ENCODE measurements around the gene CHST7.
A peak's percentile ranks its signal among the peaks of the same experiment; 100 is the strongest.

CHST7 gene

GRCh38 chrX:46607916-46608315 is 34.4 kb downstream of the CHST7 start:
- no peak for DNase-seq (ENCODE audit: low spot score)

DNA sequence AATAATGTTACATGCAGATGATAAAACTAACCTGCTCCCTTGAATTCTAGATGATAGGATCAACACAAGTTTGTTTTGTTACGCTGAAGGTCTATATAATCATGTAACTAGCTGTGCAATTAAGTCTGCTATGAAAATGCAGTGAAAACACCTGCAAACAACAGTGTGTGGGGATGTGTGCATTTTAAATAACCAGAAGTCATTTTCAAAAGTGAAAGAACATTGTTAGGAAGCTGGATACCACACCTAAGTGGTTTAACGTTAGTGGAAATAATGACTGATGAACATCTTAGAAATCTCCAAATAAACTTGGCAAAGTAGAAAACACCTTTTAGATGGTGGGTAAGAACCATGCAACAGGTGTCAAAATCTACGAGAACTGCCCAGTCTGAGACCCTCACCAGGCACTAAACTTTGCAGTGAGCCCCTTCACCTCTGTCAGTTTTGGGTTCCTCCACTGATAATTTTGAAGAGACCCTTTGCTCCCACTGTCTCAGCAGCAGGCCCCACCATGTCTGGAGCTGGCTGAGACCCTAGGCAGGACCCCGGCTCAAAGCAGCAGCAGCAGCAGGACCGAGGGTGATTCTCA is 36.6 kb downstream of the CHST7 start:
- DNase-seq (ENCODE audit: low spot score) = no peak

- DNase-seq (ENCODE audit: low spot score) = no peak
Observed at GRCh38 chrX:46611658-46612362, 38.2 kb downstream of the CHST7 start.

- no peak for DNase-seq (ENCODE audit: low spot score)
Observed at GRCh38 chrX:46617906-46618305, 44.3 kb downstream of the CHST7 start.

DNA sequence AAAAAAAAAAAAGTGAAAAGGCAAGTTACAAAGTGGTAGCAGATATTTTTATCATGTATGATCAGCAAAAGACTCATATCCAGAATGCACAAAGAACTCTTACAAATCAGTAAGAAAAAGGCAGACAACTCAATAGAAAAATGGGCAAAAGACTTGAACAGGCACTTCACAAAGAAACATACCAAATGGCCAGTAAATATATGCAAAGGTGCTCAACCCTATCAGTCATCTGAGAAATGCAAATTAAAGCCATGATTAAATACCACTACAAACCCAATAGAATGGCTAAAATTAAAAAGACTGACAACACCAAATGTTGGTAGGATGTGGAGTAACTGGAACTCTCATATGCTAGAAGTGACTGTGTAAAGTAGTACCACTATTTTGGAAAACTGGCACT is 45.4 kb downstream of the CHST7 start:
- DNase-seq (ENCODE audit: low spot score) = no peak

- no peak for DNase-seq (ENCODE audit: low spot score)
Observed at GRCh38 chrX:46620505-46620904, 46.9 kb downstream of the CHST7 start.

- DNase-seq (ENCODE audit: low spot score) = no peak
Observed at GRCh38 chrX:46621572-46621971, 48.0 kb downstream of the CHST7 start.

GRCh38 chrX:46624090-46624786 is 50.7 kb downstream of the CHST7 start:
- no peak for DNase-seq (ENCODE audit: low spot score)

- no peak for DNase-seq (ENCODE audit: low spot score)
Observed at GRCh38 chrX:46626566-46626965, 53.0 kb downstream of the CHST7 start.

DNA sequence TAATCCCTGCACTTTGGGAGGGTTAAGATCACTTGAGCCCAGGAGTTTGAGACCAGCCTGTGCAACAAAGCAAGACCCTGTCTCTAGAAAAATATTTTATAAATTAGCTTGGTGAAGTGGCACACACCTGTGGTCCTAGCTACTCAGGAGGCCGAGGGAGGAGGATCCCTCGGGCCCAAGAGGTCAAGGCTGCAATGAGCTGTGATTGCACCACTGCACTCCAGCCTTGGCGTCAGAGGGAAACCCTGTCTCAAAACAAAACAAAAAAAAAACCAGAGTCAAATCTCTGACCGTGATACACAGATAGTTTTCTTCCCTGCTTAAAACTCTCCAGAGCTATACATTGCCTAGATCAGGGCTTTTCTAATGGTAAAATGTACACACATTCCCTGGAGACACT is 53.5 kb downstream of the CHST7 start:
- DNase-seq (ENCODE audit: low spot score) = no peak

DNA sequence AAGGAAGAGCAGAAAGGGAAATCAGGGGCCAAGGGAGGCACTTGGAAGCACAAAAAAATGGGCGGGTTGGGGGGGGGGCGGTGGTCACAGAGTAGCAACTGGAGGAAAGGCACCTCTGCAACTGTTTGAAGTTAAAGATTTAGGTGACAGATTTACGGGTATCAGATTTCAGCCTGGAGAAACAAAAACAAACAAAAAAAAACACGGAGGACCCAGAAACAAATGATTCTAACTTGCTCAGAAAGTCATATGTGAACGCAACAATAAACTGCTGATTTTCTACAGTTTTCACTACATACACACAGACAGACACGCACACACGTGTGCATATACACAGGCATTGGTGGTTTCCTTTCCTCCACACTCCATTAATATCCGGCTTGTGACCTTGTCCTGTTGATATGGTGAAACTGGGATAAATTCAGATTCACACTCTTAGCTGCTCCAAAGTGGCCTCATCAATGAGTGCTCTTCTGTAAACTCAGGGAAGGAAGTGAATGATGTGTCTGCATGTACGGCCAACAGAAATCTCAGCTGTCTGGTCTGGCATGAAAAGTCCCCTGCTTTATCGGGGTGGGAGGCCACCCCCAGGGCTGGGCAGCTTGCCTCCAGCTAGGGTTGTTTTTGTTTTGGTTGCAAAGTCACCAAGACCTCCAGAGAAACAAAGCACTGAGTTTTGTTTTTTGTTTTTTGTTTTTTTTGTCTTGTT is 54.3 kb downstream of the CHST7 start:
- no peak for DNase-seq (ENCODE audit: low spot score)

- no peak for DNase-seq (ENCODE audit: low spot score)
Observed at GRCh38 chrX:46628460-46629371, 55.2 kb downstream of the CHST7 start.

GRCh38 chrX:46630141-46630540 is 56.6 kb downstream of the CHST7 start:
- DNase-seq (ENCODE audit: low spot score) = no peak

DNA sequence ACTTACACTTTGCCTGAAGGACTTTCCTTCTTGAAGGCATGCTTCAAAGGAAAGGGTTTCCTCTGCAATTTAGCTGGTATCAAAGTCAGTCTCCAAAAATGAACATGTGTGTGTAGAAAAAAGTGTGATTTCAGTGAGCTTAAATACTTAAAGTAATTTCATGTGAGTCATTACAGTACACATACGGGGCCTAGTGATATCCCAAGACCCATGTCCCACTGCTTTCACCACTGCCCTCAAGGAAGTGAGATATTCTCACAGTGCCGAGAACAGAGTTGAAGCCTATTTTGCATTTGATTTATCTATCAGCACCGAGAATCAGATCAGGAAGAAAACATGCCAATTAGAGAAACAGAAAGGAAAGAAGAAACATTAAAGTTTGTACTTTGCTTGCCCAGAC is 61.0 kb downstream of the CHST7 start:
- no peak for DNase-seq (ENCODE audit: low spot score)

DNA sequence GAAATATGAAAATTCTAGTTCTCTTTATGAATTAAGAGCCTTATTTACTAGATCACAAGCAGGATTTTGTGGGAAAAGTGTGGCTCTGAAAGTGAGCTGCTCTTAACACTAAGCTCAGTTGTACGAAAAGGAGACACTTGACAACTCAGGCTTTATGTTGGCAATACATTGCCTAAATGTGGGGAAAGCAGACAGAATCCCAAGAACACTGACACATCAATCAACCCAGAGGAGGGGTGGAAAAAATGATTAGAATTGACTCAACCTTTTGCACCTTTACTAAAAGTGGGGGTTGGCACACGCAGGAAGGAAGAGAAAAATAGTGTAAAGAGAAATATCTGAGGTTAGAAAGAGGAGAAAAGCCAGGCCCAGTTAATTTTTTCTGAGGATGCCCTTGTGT is 61.6 kb downstream of the CHST7 start:
- no peak for DNase-seq (ENCODE audit: low spot score)

DNA sequence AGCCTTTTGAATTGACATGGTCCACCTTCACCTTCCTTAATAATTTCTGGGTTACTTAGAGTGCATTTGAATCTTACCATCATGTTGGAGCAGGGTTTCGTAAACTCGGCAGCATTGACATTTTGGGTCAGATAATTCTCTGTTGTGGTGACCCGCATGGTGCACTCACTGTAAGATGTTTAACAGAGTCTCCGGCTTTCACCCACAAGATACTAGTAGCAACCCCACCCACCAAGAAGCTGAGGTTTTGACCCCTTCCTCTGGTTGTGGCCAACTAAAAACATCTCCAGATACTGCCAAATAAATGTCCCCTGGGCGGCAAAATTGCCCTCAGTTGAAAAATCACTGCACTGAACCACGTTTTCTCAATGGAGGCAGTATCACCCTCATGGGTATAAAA is 62.7 kb downstream of the CHST7 start:
- no peak for DNase-seq (ENCODE audit: low spot score)

DNA sequence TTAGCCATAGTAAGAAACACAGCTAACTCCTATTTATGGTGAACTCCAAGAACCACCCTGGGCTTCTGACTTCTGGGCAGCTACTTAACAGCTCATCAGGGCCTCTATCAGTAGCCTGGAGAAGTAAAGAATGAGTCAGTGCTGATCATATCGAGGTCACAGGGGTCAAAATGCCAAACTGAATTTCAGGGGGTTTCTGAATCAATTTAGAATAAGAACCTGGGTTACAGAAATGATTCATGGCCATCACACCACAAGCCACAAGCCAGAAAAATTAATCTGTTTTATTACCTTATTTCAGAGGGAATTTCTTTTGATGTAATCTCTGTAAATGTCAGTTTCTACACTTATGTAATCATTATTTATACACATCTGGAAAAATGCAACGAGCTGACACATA is 64.4 kb downstream of the CHST7 start:
- DNase-seq (ENCODE audit: low spot score) = no peak

GRCh38 chrX:46642145-46642544 is 68.6 kb downstream of the CHST7 start:
- DNase-seq (ENCODE audit: low spot score) = peak; percentile 17

GRCh38 chrX:46643636-46644035 is 70.1 kb downstream of the CHST7 start:
- DNase-seq (ENCODE audit: low spot score) = no peak

- no peak for DNase-seq (ENCODE audit: low spot score)
Observed at GRCh38 chrX:46645614-46646013, 72.0 kb downstream of the CHST7 start.

GRCh38 chrX:46647251-46647650 is 73.7 kb downstream of the CHST7 start:
- no peak for DNase-seq (ENCODE audit: low spot score)

All from iPS-NIHi11 (cell line).